HepG2 (cell line): ENCODE data around the gene TMEM33. TPM values are rescaled to one million over a fixed set of nuclear protein-coding genes. Genes with fewer than 3 reads are reported as not detected.

Experiments used
- ATAC-seq: fragments of 200-7000 bp; cut with Tn5 transposase; 3 replicates; pipeline ENCODE4 v1.9.1; 2020; ENCODE audit warnings: mild to moderate bottlenecking, moderate library complexity
- BruUV-seq: library from RNA; stranded (reverse); fragments of 400-500 nt; replicated peaks from 2 replicates; lab custom pipeline; 2021; lab: Mats Ljungman, UMichigan
- CTCF ChIA-PET: fragments of 300-600 bp; formaldehyde crosslinking; extraction: SDS; loops from one replicate; lab custom pipeline; 2021; ENCODE audit warnings: low total read pairs, inconsistent platforms, low intra/inter-chr PET ratio; lab: Yijun Ruan, JAX
- POLR2A ChIA-PET: fragments of 350-600 bp; sonication (Branson Sonifier 250); formaldehyde crosslinking; loops from one replicate; lab custom pipeline; 2020; ENCODE audit warnings: antibody characterized with exemption, inconsistent platforms; lab: Yijun Ruan, JAX
- DNase-seq: peaks from one replicate; pipeline ENCODE4 v3.0.0-alpha.2; 2015; ENCODE audit warnings: low spot score
- FAIRE-seq: peaks from 3 replicates; lab custom pipeline; 2011; peaks lifted over from hg19 to GRCh38; lab: Jason Lieb, UNC
- H2AFZ ChIP-seq: one replicate; pipeline ENCODE4 v1.6.1; 2011; ENCODE audit warnings: low read length, inconsistent platforms
- H3K27ac ChIP-seq: fragments of 300-600 bp; 3 replicates; pipeline ENCODE4 v1.8.0; 2011; ENCODE audit warnings: mixed run types, mild to moderate bottlenecking, mixed read lengths, low read length, inconsistent platforms; ENCODE audit not compliant: insufficient read depth; ENCODE audit errors: extremely low read length
- H3K27me3 ChIP-seq, 2 experiments: fragments of 200-600 bp in 1 of 2; 2 replicates in 1 of 2; 3 replicates in 1 of 2; pipeline versions ENCODE4 v1.6.0 to v1.8.0; 2011; ENCODE audit warnings: low read length in 2 of 2, mild to moderate bottlenecking in 2 of 2, moderate library complexity in 2 of 2, inconsistent platforms in 1 of 2; ENCODE audit not compliant: insufficient read depth in 2 of 2, control insufficient read depth in 1 of 2
- H3K36me3 ChIP-seq, 2 experiments: fragments of 200-600 bp in 1 of 2; replicated peaks in 1 of 2; 2 replicates in 1 of 2; 3 replicates in 1 of 2; pipeline versions ENCODE4 v1.5.1 to v1.8.0; 2011; ENCODE audit warnings: low read length in 2 of 2, inconsistent platforms in 1 of 2; ENCODE audit not compliant: insufficient read depth in 2 of 2, control insufficient read depth in 1 of 2
- H3K4me1 ChIP-seq: 2 replicates; pipeline ENCODE4 v1.5.1; 2012; ENCODE audit warnings: low read length, inconsistent platforms; ENCODE audit not compliant: insufficient read depth
- H3K4me2 ChIP-seq: 2 replicates; pipeline ENCODE4 v1.6.0; 2011; ENCODE audit warnings: low read depth, low read length, inconsistent platforms
- H3K4me3 ChIP-seq, 3 experiments: fragments of 200-600 bp in 1 of 3; sonication (generic), shearing (Covaris generic) in 1 of 3; replicated peaks in 1 of 3; 2 replicates each; pipeline ENCODE4 v1.5.1; 2011 to 2016; ENCODE audit warnings: low read length in 3 of 3, inconsistent platforms in 2 of 3, low read depth in 2 of 3, mild to moderate bottlenecking in 2 of 3, control low read depth in 1 of 3, mixed read lengths in 1 of 3; ENCODE audit not compliant: insufficient read depth in 1 of 3
- H3K79me2 ChIP-seq: one replicate; pipeline ENCODE4 v1.6.1; 2011; ENCODE audit warnings: low read length, inconsistent platforms; ENCODE audit not compliant: insufficient read depth
- H3K9ac ChIP-seq: 2 replicates; pipeline ENCODE4 v1.6.0; 2011; ENCODE audit warnings: mild to moderate bottlenecking, low read depth, low read length, inconsistent platforms; ENCODE audit not compliant: insufficient read depth
- H3K9me3 ChIP-seq: 2 replicates; pipeline ENCODE4 v1.5.1; 2012; ENCODE audit warnings: mild to moderate bottlenecking, low read length
- H4K20me1 ChIP-seq: 2 replicates; pipeline ENCODE4 v1.6.0; 2011; ENCODE audit warnings: inconsistent platforms, mild to moderate bottlenecking, low read length, moderate library complexity; ENCODE audit not compliant: insufficient read depth
- ATM ChIP-seq: fragments of 450-650 bp; IDR thresholded peaks from 2 replicates; pipeline ENCODE4 v1.7.1; 2017; ENCODE audit warnings: mild to moderate bottlenecking, borderline replicate concordance
- CEBPB ChIP-seq: IDR thresholded peaks from 2 replicates; pipeline ENCODE4 v1.6.1; 2011; ENCODE audit warnings: low read depth, low read length, improper control_type of control experiment, borderline replicate concordance
- ELF3 ChIP-seq: IDR thresholded peaks from 2 replicates; pipeline ENCODE4 v1.6.1; 2016; ENCODE audit warnings: missing genetic modification reagents, missing compliant biosample characterization
- HDAC2 ChIP-seq: sonication (generic); formaldehyde crosslinking; IDR thresholded peaks from 2 replicates; pipeline ENCODE4 v1.4.0; 2020; ENCODE audit warnings: missing genetic modification reagents
- NFKBIZ ChIP-seq: IDR thresholded peaks from 2 replicates; pipeline ENCODE4 v1.6.1; 2018; ENCODE audit warnings: missing genetic modification reagents, missing compliant biosample characterization
- ZC3H4 ChIP-seq: sonication (generic); formaldehyde crosslinking; IDR thresholded peaks from 2 replicates; pipeline ENCODE4 v1.4.0; 2020; ENCODE audit warnings: missing genetic modification reagents, borderline replicate concordance
- ZFP36L1 ChIP-seq: sonication (generic); formaldehyde crosslinking; IDR thresholded peaks from 2 replicates; pipeline ENCODE4 v1.8.0; 2022; ENCODE audit warnings: mild to moderate bottlenecking, missing genetic modification reagents, moderate library complexity
- ZKSCAN8 ChIP-seq: IDR thresholded peaks from 2 replicates; pipeline ENCODE4 v1.6.1; 2016; ENCODE audit warnings: borderline replicate concordance, missing genetic modification reagents, missing compliant biosample characterization
- ZNF282 ChIP-seq: fragments of 450-650 bp; IDR thresholded peaks from 2 replicates; pipeline ENCODE4 v1.6.1; 2018; ENCODE audit not compliant: partially characterized antibody
- ZNF296 ChIP-seq: sonication (generic); formaldehyde crosslinking; conservative IDR thresholded peaks from 2 replicates; pipeline ENCODE4 v1.5.0; 2020; ENCODE audit warnings: mild to moderate bottlenecking, missing genetic modification reagents
- ZNF776 ChIP-seq: sonication (generic); formaldehyde crosslinking; IDR thresholded peaks from 2 replicates; pipeline ENCODE4 v1.4.0; 2020; ENCODE audit warnings: mild to moderate bottlenecking, missing genetic modification reagents
- WGBS: methylation state at CpG from one replicate; pipeline ENCODE4 v1.1.6; 2017; ENCODE audit warnings: low lambda C conversion rate; 5-methylcytosine and 5-hydroxymethylcytosine counted together
- in situ Hi-C: cut with HindIII; loops from 2 replicates; pipeline ENCODE4 v1.10.0; 2017; ENCODE audit warnings: low pct_unique_long_range_greater_than_20kb; ENCODE audit not compliant: extremely low pct_ligation_motif_present
- intact Hi-C: fragments of 100-400 bp; cut with micrococcal nuclease; formaldehyde crosslinking; loops from one replicate; pipeline ENCODE4 v1.10.0; 2022; ENCODE audit not compliant: unreplicated experiment
- polyA plus RNA-seq, 8 experiments: library from polyadenylated mRNA; depleted of rRNA in 3 of 8; stranded (reverse) in 7 of 8; unstranded in 1 of 8; fragments of >200 nt; fragmentation: Illumina TruSeq in 4 of 8; extraction: Trizol in 4 of 8; gene quantifications; 2 replicates each; pipeline versions ENCODE4 v1.2.1 to v1.2.3, GENCODE V29; 2011 to 2016; ENCODE audit warnings: low read depth in 4 of 8, missing spikeins in 1 of 8, mixed read lengths in 1 of 8; ENCODE audit not compliant: insufficient read depth in 1 of 8
- total RNA-seq, 5 experiments: library from RNA; depleted of rRNA; stranded (reverse); fragments of >200 nt; fragmentation: Illumina TruSeq; extraction: Trizol; gene quantifications; 2 replicates each; pipeline ENCODE4 v1.2.3, GENCODE V29; 2016; ENCODE audit warnings: low read depth in 1 of 5

Gene TMEM33
- total and polyA plus RNA-seq, 2 of the 13 experiments (the other 11 are each of a cell fraction or from before 2014, with no cell fraction given): 36.1 to 66.6 TPM

DNA sequence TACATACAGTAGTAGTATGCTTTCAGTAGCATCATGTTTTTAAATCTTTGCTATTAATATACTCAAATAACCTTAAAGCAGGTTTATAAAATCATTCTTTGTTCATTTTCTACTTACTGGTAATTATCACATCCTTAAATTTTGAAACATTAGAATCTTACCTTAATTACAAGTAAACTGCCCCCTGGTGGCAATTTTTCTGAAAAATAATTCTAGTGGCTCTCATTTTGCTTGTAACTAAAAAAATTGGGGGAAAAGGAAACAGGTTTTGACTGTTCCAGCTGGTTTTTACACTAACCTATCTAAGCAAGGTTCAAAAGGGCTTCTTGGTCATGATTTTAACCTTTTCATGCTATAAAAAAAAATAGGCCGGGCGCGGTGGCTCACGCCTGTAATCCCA is 27.9 kb downstream of the TMEM33 start:
- H3K9me3 ChIP-seq: no peaks in the 10 kb centered on the region
- H3K4me3 ChIP-seq: no peak overlapping the region
- 100% methylated on average over 4 of the region's 4 CpGs for WGBS
- no peak overlapping the region for H3K4me2 ChIP-seq
- FAIRE-seq (no peak), DNase-seq (peak; percentile 37), ATAC-seq (no peak)
- TF ChIP-seq NFKBIZ (no peak), ZNF282 (no peak), ZFP36L1 (no peak), ATM (no peak)
- CTCF ChIA-PET: interaction anchor here (0.7 to 1.4 kb wide), 2 partner anchors 109 to 271 kb away, joined by 3 read pairs; no protein-coding TSS in a partner anchor
- H2AFZ ChIP-seq: no peak overlapping the region
- no TSS peak for BruUV-seq
- POLR2A ChIA-PET: no interaction called here
- no peak overlapping the region for H3K9ac ChIP-seq
- H4K20me1 ChIP-seq: no peaks in the 10 kb centered on the region
- no peaks in the 10 kb centered on the region for H3K4me1 ChIP-seq
- no peaks in the 10 kb centered on the region for H3K36me3 ChIP-seq
- in situ Hi-C loops: no loop called here
- no peaks in the 10 kb centered on the region; a peak in 1 of 5 replicates for H3K27me3 ChIP-seq
- intact Hi-C loops: no loop called here
- H3K27ac ChIP-seq: no peak overlapping the region
- no peaks in the 10 kb centered on the region for H3K79me2 ChIP-seq

DNA sequence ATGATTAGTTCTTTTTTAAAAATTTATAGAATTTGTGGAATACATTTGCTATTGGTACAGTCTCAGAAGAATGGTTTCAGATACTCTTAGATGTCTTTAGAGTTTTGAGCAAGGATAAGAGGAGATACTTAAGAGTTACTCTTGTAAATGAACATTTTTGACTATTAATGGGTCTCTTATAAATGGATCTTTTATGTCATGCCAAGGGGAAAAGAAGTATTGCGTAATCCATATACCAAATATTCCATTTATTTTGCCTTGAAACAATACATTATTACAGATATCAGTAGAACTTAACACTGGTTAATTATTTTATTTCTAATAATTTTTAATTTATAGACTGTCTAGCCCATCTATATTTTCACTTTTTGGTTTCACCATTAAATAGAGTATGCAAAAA is 29.2 kb downstream of the TMEM33 start:
- CTCF ChIA-PET: no interaction called here
- Histone ChIP-seq H3K4me2 (no peak overlapping the region), H3K27ac (no peak overlapping the region), H3K36me3 (no peaks in the 10 kb centered on the region), H3K9me3 (peaks cover 5% of the 10 kb centered on the region), H2AFZ (no peak overlapping the region), H3K27me3 (no peaks in the 10 kb centered on the region; a peak in 1 of 5 replicates), H3K79me2 (no peaks in the 10 kb centered on the region), H3K4me1 (no peaks in the 10 kb centered on the region), H3K9ac (no peak overlapping the region), H4K20me1 (no peaks in the 10 kb centered on the region), H3K4me3 (no peak overlapping the region)
- ATAC-seq (no peak), FAIRE-seq (no peak), DNase-seq (no peak)
- no peak for TF ChIP-seq ZC3H4
- peak; percentile 89 for TF ChIP-seq CEBPB
- no peak for TF ChIP-seq ELF3 (CRISPR knock-in tag)
- TF ChIP-seq ZKSCAN8: no peak
- TF ChIP-seq ZNF776 (CRISPR knock-in tag): no peak
- no peak for TF ChIP-seq HDAC2
- no peak for TF ChIP-seq ZNF296 (CRISPR knock-in tag)
- in situ Hi-C loops (no loop called here), intact Hi-C loops (no loop called here)
- POLR2A ChIA-PET: no interaction called here
- 74% methylated on average over 1 of the region's 1 CpG for WGBS
- no TSS peak for BruUV-seq
